RWPE1 (cell line): ENCODE results near the gene CBX7.

Experiments used
- CTCF ChIA-PET: fragments of 350-600 bp; sonication (Branson Sonifier 250); formaldehyde crosslinking; extraction: SDS; loops from one replicate; lab custom pipeline; 2021; lab: Yijun Ruan, JAX
- POLR2A ChIA-PET: fragments of 400-600 bp; formaldehyde crosslinking; extraction: SDS; loops from one replicate; lab custom pipeline; 2020; ENCODE audit warnings: antibody characterized with exemption; ENCODE audit not compliant: low non-redundant PET; lab: Yijun Ruan, JAX
- DNase-seq: peaks from one replicate; pipeline ENCODE4 v3.0.0; 2012; ENCODE audit warnings: low spot score
- H3K27ac ChIP-seq: fragments of 450-650 bp; 2 replicates; pipeline ENCODE4 v1.5.1; 2017
- CTCF ChIP-seq: fragments of 450-650 bp; conservative IDR thresholded peaks from 2 replicates; pipeline ENCODE4 v1.5.1; 2017; ENCODE audit warnings: low read depth, mild to moderate bottlenecking

The CBX7 gene

DNA sequence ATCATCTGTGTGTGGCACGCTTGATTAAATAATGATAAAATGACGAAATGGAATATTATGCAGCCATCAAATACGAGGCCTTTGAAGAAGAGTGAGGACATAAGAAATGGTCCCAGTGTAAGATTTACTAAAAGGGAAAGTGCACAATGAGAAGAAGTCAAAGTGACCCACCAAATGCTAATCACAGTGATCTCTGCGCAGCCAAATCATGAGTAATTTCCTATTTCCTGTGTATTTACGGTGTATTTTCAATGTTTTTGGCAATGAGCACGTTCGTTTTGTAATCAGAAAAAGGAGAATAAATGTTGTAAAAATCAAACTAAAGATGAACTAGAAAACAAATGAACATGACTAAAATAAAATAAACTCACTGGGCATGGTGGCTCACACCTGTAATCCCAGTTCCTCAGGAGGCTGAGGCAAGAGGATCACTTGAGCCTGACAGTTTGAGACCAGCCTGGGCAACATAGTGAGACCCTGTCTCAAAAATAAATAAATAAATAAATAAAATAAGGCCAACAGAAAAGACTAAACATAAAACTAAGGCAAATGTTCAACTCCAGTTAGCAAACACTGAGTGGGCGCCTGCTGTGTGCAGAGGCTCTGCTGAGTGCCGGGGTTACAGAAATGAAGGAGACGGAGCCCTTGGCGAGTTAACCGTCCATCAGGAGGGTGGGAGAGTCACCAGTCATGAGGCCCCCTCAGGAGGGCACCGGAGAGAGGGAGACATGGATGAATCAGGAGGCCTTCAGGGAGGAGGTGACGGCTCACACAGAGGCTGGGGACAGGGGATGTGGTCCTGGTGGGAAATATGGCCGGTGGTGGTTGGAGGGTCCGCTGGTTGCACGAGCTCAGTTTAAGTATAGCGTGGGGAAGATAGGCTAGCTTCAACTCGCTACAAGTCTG, 26.0 kb upstream of the CBX7 start:
- POLR2A ChIA-PET, result no interaction called here
- no peak for DNase-seq
- peak overlapping the region; percentile 93 for H3K27ac ChIP-seq
- CTCF ChIA-PET, result no interaction called here
- no peak for TF ChIP-seq CTCF

DNA sequence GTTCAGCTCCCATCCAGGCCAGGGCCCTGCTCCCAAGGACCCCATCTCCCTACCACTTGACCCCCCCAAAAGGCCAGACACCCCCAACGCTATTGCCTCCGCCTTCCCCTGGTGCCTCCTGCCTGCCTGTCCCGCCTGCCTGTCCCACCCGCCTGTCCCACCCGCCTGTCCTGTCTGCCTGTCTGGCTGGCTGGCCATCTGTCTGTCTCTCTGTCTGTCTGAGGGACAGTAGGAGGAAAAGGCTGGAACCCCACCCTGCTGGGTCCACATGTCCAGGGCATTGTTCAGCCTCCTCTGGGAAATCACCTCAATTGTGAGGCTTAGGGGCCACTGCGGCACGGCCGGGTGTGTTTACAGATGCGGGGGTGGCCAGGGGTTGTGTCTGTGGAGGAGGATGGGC, 25.3 kb upstream of the CBX7 start:
- CTCF ChIA-PET, result no interaction called here
- POLR2A ChIA-PET, result no interaction called here
- H3K27ac ChIP-seq, result peak overlapping the region; percentile 93
- no peak for TF ChIP-seq CTCF
- no peak for DNase-seq

DNA sequence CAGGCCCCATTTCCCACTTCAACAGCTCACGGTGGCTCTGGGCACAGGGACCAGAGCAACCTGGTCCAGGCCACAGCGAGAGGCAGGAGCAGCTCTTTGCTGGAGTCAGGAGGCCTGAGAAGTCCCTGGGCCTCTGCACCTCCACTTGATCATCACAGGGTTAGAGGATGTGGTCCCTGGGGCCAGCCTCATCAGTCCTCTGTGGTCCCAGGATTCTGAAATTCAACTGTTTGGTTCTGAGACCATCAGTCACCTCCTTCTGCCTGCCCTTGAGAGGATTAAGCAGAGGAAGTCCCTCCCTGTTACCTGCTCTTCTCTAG, 24.9 kb upstream of the CBX7 start:
- POLR2A ChIA-PET, result no interaction called here
- CTCF ChIA-PET, result no interaction called here
- TF ChIP-seq CTCF, result no peak
- DNase-seq, result no peak
- peak overlapping the region; percentile 93 for H3K27ac ChIP-seq

GRCh38 chr22:39176714-39177455, 24.4 kb upstream of the CBX7 start:
- CTCF ChIA-PET, result interaction anchor here (0.6 to 0.7 kb wide), 2 partner anchors 8 to 58 kb away, joined by 3 to 4 read pairs; no protein-coding TSS in a partner anchor

DNA sequence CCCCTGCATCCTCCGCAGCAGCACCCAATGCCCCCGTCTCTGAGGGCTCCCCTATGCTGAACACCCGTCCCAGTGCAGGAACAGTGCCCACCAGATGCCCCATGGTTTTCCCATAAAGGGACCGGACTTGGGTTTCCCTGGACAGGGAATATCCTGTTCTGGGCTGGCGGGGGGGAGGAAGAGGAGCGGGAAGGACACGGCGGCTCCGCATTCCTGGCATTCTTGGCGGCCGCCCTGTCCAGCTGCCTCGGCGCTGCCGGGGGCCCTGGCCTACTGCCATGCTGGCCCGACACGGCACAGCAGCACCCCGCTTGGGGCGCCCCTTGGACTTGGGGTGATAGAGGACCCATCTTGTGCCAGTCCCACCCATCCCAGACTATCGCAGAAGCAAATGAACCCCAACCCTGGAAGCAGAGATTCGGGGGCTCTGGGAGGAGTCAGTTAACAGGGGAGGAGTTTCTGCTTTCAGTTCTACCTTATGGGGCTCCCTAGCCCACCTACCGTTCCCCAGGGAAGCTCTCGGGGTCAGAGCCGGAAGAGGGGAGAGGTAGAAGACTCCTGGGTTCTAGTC, 23.7 kb upstream of the CBX7 start:
- ChIA-PET CTCF (interaction anchor here (0.6 to 0.7 kb wide), 2 partner anchors 9 to 59 kb away, joined by 3 to 4 read pairs; no protein-coding TSS in a partner anchor), POLR2A (no interaction called here)
- DNase-seq, result peak; percentile 42
- peak overlapping the region; percentile 93 for H3K27ac ChIP-seq
- TF ChIP-seq CTCF, result no peak

More at GRCh38 chr22:39176714-39177455, 24.4 kb upstream of the CBX7 start:
- POLR2A ChIA-PET, result no interaction called here
- DNase-seq, result no peak
- H3K27ac ChIP-seq, result peak overlapping the region; percentile 93
- no peak for TF ChIP-seq CTCF
